Measurements from ENCODE around the gene ZNF304. TPM values are rescaled to one million over a fixed set of nuclear protein-coding genes. Genes with fewer than 3 reads are reported as not detected.

The ZNF304 gene
- total and polyA plus RNA-seq, 2 experiments from 2014 or later = 3.5 to 12.4 TPM

DNA sequence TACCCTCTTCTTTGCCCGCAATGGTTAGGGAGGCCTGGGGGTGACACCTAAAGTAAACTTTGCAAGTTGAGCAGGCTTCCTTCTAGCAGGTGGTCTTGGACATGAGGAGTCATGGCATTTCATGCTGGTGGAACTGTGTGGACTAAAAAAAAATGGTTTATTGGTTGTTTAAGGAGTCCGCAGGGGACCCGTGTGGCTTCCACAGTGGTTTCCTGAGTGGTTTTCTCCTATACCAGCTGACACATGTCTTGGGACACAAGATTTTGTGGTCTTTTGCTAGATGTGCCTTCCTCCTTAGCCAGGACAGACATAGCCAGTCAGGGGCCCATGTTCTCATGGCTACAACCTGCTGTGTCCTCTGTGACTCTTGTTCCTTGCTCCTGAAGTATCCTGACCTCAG lies 29.3 kb upstream of the ZNF304 start (continued):
- TF ChIP-seq ZNF331 (CRISPR knock-in tag; IDR thresholded peaks at IDR 0.05; ENCODE audit: low read depth) (no peak), POLR2AphosphoS5 (IDR thresholded peaks at IDR 0.05; ENCODE audit: low read depth) (no peak), ZNF114 (CRISPR knock-in tag; IDR thresholded peaks at IDR 0.05) (no peak), EZH2phosphoT487 (IDR thresholded peaks at IDR 0.05; ENCODE audit: unreplicated experiment) (no peak), EZH2 (IDR thresholded peaks at IDR 0.05; ENCODE audit: low read depth, unreplicated experiment) (no peak)
- TF ChIP-seq, protein P1, sequence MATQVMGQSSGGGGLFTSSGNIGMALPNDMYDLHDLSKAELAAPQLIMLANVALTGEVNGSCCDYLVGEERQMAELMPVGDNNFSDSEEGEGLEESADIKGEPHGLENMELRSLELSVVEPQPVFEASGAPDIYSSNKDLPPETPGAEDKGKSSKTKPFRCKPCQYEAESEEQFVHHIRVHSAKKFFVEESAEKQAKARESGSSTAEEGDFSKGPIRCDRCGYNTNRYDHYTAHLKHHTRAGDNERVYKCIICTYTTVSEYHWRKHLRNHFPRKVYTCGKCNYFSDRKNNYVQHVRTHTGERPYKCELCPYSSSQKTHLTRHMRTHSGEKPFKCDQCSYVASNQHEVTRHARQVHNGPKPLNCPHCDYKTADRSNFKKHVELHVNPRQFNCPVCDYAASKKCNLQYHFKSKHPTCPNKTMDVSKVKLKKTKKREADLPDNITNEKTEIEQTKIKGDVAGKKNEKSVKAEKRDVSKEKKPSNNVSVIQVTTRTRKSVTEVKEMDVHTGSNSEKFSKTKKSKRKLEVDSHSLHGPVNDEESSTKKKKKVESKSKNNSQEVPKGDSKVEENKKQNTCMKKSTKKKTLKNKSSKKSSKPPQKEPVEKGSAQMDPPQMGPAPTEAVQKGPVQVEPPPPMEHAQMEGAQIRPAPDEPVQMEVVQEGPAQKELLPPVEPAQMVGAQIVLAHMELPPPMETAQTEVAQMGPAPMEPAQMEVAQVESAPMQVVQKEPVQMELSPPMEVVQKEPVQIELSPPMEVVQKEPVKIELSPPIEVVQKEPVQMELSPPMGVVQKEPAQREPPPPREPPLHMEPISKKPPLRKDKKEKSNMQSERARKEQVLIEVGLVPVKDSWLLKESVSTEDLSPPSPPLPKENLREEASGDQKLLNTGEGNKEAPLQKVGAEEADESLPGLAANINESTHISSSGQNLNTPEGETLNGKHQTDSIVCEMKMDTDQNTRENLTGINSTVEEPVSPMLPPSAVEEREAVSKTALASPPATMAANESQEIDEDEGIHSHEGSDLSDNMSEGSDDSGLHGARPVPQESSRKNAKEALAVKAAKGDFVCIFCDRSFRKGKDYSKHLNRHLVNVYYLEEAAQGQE (IDR thresholded peaks at IDR 0.05; ENCODE audit: unreplicated experiment) = no peak
- TF ChIP-seq, protein P2, sequence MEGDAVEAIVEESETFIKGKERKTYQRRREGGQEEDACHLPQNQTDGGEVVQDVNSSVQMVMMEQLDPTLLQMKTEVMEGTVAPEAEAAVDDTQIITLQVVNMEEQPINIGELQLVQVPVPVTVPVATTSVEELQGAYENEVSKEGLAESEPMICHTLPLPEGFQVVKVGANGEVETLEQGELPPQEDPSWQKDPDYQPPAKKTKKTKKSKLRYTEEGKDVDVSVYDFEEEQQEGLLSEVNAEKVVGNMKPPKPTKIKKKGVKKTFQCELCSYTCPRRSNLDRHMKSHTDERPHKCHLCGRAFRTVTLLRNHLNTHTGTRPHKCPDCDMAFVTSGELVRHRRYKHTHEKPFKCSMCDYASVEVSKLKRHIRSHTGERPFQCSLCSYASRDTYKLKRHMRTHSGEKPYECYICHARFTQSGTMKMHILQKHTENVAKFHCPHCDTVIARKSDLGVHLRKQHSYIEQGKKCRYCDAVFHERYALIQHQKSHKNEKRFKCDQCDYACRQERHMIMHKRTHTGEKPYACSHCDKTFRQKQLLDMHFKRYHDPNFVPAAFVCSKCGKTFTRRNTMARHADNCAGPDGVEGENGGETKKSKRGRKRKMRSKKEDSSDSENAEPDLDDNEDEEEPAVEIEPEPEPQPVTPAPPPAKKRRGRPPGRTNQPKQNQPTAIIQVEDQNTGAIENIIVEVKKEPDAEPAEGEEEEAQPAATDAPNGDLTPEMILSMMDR (conservative IDR thresholded peaks at IDR 0.05; ENCODE audit: low read depth in 2 of 2) = no peak
- TF ChIP-seq, protein P3, sequence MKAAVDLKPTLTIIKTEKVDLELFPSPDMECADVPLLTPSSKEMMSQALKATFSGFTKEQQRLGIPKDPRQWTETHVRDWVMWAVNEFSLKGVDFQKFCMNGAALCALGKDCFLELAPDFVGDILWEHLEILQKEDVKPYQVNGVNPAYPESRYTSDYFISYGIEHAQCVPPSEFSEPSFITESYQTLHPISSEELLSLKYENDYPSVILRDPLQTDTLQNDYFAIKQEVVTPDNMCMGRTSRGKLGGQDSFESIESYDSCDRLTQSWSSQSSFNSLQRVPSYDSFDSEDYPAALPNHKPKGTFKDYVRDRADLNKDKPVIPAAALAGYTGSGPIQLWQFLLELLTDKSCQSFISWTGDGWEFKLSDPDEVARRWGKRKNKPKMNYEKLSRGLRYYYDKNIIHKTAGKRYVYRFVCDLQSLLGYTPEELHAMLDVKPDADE (IDR thresholded peaks at IDR 0.05) = no peak

DNA sequence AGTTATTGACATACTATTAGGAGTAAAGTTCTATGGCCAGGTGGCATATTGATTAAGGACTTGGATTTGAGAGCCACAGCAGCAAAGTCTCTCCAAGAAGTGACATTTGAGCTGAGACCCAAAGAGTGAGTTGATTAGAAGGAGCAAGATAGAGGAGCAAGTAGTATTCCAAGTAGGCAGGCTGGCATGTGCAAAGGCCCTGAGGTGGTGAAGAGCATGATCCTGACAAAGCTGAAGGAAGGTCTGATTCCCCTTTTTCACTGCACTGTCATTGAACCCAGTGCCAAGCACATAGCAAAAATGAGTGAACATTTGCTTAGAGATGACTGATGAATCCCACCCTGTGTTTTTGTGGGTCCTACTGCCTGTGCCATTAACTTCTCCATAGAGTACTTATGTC lies 26.1 kb upstream of the ZNF304 start:
- peaks cover 7% of the 10 kb centered on the region; the same call in 2 of the 3 replicates for H3K4me1 Mint-ChIP-seq
- H3K27me3 Mint-ChIP-seq (ENCODE audit: insufficient read depth, low read depth, poor library complexity) = peaks cover 3% of the 10 kb centered on the region
- Histone ChIP-seq H4K20me1 (replicated peaks; ENCODE audit: insufficient read depth) (0 out of 2 replicates have a peak, but pooled peaks cover 3% of the 10 kb centered on the region), H3K4me1 (ENCODE audit: insufficient read depth) (peaks cover 10% of the 10 kb centered on the region), H2AFZ (no peak overlapping the region), H3K36me3 (ENCODE audit: insufficient read depth) (peaks cover 12% of the 10 kb centered on the region), H3K4me2 (no peak overlapping the region), H3K79me2 (replicated peaks; ENCODE audit: insufficient read depth) (peaks cover 30% of the 10 kb centered on the region), H3K9me2 (ENCODE audit: insufficient read depth) (no peaks in the 10 kb centered on the region), H3K27ac (ENCODE audit: low read depth) (no peak overlapping the region), H3F3A (replicated peaks; ENCODE audit: low read depth) (peaks cover 2% of the 10 kb centered on the region; the same call in 1 of the 2 replicates), H3K4me3 (no peak overlapping the region), H3K27me3 (ENCODE audit: insufficient read depth) (no peaks in the 10 kb centered on the region)
- no peak for ATAC-seq
- no peak for DNase-seq (ENCODE audit: low spot score)
- H3K4me3 Mint-ChIP-seq = no peak overlapping the region
- H3K9me3 Mint-ChIP-seq = no peaks in the 10 kb centered on the region
- peaks cover 62% of the 10 kb centered on the region for H3K36me3 Mint-ChIP-seq (ENCODE audit: low read depth)
- TF ChIP-seq ZNF114 (CRISPR knock-in tag; IDR thresholded peaks at IDR 0.05) (no peak), EZH2phosphoT487 (IDR thresholded peaks at IDR 0.05; ENCODE audit: unreplicated experiment) (no peak), NANOG (IDR thresholded peaks at IDR 0.05; ENCODE audit: borderline replicate concordance) (no peak)
- TF ChIP-seq, protein P1 (IDR thresholded peaks at IDR 0.05; ENCODE audit: unreplicated experiment) = no peak
- H3K27ac Mint-ChIP-seq = no peak overlapping the region

All from GM23338 (cell line).